Gastrocnemius medialis (tissue), 4 donors: ENCODE results near the gene MED26. TPM values are rescaled to one million over a fixed set of nuclear protein-coding genes. Genes with fewer than 3 reads are reported as not detected.

Experiments used
- ATAC-seq, 2 donors: fragments of 150-250 bp; one replicate each; pipeline ENCODE4 v1.9.1; 2016
- DNase-seq, 2 donors: peaks; one replicate each; pipeline ENCODE4 v3.0.0-alpha.2; 2019
- H3K27ac ChIP-seq, 4 donors: fragments of 200-600 bp; sonication (generic); 1 replicate in 1 of 4; 2 replicates in 3 of 4; pipeline ENCODE4 v1.5.1; 2016 to 2018; ENCODE audit warnings: mild to moderate bottlenecking in 2 of 4, moderate library complexity in 1 of 4
- H3K27me3 ChIP-seq, 3 donors: fragments of 200-600 bp; sonication (generic) in 2 of 3; 1 replicate in 1 of 3; 2 replicates in 2 of 3; pipeline versions ENCODE4 v1.5.1 to v1.6.0; 2016 to 2019; ENCODE audit warnings: mild to moderate bottlenecking in 1 of 3, moderate library complexity in 1 of 3
- H3K36me3 ChIP-seq, 2 donors: fragments of 200-600 bp; sonication (generic) in 1 of 2; one replicate each; pipeline ENCODE4 v1.5.1; 2017 to 2018
- H3K4me1 ChIP-seq, 2 donors: fragments of 200-600 bp; sonication (generic) in 1 of 2; one replicate each; pipeline ENCODE4 v1.5.1; 2016 to 2017; ENCODE audit warnings: mild to moderate bottlenecking in 2 of 2
- H3K4me3 ChIP-seq, 4 donors: fragments of 200-600 bp; sonication (generic) in 3 of 4; 1 replicate in 1 of 4; 2 replicates in 3 of 4; pipeline ENCODE4 v1.5.1; 2016 to 2019; ENCODE audit warnings: mild to moderate bottlenecking in 2 of 4
- H3K9me3 ChIP-seq, 3 donors: fragments of 200-600 bp; sonication (generic) in 2 of 3; 1 replicate in 1 of 3; 2 replicates in 2 of 3; pipeline ENCODE4 v1.5.1; 2016 to 2019
- POLR2A ChIP-seq, 2 donors: fragments of 450-650 bp; IDR thresholded peaks; one replicate each; pipeline ENCODE4 v1.6.1; 2017; ENCODE audit warnings: antibody characterized with exemption in 2 of 2, mild to moderate bottlenecking in 2 of 2, moderate library complexity in 2 of 2
- in situ Hi-C, 4 donors: fragments of 200-750 bp; cut with MboI; loops; one replicate each; pipeline versions ENCODE4 v1.15.0 to v1.8.0; 2017; ENCODE audit warnings: low sequenced_read_pairs in 4 of 4
- intact Hi-C: fragments of 100-400 bp; cut with DNase I; formaldehyde crosslinking; loops from one replicate; pipeline ENCODE4 v1.15.1; 2023; ENCODE audit warnings: low total_unique reads
- total RNA-seq, 4 donors: library from RNA; depleted of rRNA; stranded (reverse); fragments of >200 nt; gene quantifications; one replicate each; pipeline versions ENCODE4 v1.1.0 to v1.2.3, GENCODE V29; 2016
- TF ChIP-seq, protein P1 (sequence below), 5 experiments: fragments of 450-650 bp in 3 of 5; fragments of 200-600 bp in 2 of 5; sonication (generic) in 2 of 5; IDR thresholded peaks in 4 of 5; conservative IDR thresholded peaks in 1 of 5; 1 replicate in 4 of 5; 2 replicates in 1 of 5; pipeline ENCODE4 v1.5.1; 2016 to 2019; ENCODE audit warnings: antibody characterized with exemption in 5 of 5, mild to moderate bottlenecking in 3 of 5, moderate library complexity in 3 of 5

MED26 gene
- total RNA-seq, 4 donors from 2014 or later = 5.7 to 15.7 (median 9.4) TPM

DNA sequence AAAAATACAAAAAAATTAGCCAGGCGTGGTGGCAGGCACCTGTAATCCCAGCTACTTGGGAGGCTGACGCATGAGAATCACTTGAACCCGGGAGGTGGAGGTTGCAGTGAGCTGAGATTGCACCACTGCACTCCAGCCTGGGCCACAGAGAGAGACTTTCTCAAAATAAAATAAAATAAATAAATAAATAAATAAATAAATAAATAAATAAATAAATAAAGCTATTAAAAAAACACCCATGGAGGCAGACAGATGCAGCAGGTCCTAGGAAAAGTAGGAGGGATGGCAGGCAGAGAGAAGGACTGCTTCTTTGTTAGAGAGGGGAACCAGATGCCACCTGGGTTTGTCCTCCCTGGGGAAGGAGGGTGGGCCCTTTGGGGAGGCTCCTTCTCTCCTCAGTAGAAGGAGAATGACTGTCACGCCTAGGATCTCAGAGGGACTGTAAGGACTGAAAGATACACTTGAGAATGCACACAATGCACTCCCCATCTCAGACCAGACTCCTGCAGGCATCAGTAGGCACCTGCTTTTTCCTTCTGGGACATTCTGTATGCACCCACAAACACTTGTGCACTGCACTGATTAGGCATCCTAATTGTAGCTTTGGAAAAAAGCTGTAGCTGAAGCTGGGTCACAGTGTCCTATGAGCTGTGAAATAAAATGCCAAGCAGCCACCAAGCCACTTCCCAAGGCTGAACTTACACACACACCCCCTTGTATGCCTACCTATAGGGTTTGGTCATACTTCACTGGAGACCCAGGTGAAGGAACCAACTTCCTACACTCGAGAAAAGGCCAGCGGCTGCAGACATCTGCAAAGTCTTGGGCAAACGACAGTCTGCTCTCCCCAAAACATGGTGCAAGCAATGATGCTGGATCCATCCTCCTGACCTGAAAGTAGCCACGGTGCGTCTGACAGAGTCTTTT, 36.9 kb downstream of the MED26 start:
- in situ Hi-C loops = no loop called here
- intact Hi-C loops = no loop called here
- Histone ChIP-seq H3K27me3 (no peaks in the 10 kb centered on the region), H3K4me1 (peaks cover 67 to 78% of the 10 kb centered on the region in 2 donors), H3K4me3 (no peak overlapping the region), H3K9me3 (no peaks in the 10 kb centered on the region), H3K36me3 (no peaks in the 10 kb centered on the region), H3K27ac (no peak overlapping the region)
- DNase-seq (no peak), ATAC-seq (no peak)
- TF ChIP-seq POLR2A (IDR thresholded peaks at IDR 0.05) = no peak
- TF ChIP-seq, protein P1, sequence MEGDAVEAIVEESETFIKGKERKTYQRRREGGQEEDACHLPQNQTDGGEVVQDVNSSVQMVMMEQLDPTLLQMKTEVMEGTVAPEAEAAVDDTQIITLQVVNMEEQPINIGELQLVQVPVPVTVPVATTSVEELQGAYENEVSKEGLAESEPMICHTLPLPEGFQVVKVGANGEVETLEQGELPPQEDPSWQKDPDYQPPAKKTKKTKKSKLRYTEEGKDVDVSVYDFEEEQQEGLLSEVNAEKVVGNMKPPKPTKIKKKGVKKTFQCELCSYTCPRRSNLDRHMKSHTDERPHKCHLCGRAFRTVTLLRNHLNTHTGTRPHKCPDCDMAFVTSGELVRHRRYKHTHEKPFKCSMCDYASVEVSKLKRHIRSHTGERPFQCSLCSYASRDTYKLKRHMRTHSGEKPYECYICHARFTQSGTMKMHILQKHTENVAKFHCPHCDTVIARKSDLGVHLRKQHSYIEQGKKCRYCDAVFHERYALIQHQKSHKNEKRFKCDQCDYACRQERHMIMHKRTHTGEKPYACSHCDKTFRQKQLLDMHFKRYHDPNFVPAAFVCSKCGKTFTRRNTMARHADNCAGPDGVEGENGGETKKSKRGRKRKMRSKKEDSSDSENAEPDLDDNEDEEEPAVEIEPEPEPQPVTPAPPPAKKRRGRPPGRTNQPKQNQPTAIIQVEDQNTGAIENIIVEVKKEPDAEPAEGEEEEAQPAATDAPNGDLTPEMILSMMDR (IDR thresholded peaks at IDR 0.05 in 4 of 5, conservative IDR thresholded peaks at IDR 0.05 in 1 of 5) = no peak

DNA sequence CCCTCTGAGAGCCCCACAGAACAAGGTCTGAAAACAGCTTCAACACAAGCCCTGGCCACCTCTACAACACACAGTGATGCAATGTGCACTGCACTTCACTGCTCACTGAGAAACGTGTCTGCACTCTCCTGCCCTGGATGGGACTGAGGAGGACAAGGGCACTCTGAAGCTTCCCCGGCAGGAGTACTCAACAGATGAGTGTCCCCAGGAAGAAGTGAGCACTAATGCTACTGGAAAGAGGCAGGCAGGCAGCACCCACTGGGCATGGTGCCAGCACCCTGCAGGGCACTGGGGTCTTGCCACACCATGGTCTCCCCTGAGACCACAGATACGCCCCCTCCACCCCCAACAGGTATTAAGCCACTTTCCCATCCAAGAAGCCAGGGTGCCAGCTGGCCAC, 38.1 kb downstream of the MED26 start:
- H3K36me3 ChIP-seq = no peaks in the 10 kb centered on the region
- intact Hi-C loops (loop anchor here (2.0 kb wide), 1 partner anchor 15 kb away; no protein-coding TSS in a partner anchor), in situ Hi-C loops (no loop called here)
- H3K4me3 ChIP-seq = no peak overlapping the region
- ATAC-seq (no peak), DNase-seq (no peak)
- H3K9me3 ChIP-seq = no peaks in the 10 kb centered on the region
- no peak for TF ChIP-seq POLR2A (IDR thresholded peaks at IDR 0.05)
- TF ChIP-seq, protein P1 (IDR thresholded peaks at IDR 0.05 in 4 of 5, conservative IDR thresholded peaks at IDR 0.05 in 1 of 5) = no peak
- H3K4me1 ChIP-seq = peaks cover 67 to 85% of the 10 kb centered on the region in 2 donors
- H3K27me3 ChIP-seq = no peaks in the 10 kb centered on the region
- H3K27ac ChIP-seq = no peak overlapping the region

DNA sequence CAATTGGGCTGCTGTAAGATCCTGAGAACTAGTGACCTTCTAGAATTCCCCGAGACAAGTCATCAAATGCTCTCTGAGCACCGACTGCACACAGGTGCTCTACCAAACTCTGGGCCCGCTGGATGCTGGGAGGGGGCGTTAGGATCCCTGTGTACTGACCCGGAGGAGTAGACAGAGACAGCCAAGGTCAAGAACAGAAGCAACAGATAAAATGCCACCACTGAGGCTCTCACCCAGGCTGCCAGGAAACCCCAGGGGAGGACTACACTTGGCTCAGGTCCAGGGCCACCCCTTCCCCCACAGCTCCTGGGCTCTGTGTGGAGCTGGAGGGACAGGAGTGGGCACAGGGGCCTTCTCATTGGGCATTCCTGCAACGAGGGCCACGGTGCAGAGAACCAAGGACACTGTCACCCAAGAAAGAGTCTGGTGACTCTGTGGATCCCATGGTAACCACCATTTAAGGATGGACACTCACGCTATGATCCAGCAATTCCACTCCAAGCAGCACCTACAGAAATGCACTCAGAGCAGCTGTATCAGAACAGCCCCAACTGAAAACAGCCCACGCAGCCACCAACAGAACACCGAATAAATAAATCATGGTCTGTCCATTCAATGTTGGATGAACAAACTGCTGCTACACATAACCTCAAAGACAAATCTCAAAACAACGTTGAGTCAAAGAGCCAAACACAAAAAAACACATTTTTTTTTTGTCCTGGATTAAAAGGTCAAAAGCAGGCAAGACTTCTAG, 39.0 kb downstream of the MED26 start:
- Histone ChIP-seq H3K4me3 (peak overlapping the region in 1 of 4 donors; percentile 41), H3K4me1 (peaks cover 71 to 93% of the 10 kb centered on the region in 2 donors), H3K36me3 (no peaks in the 10 kb centered on the region), H3K27me3 (no peaks in the 10 kb centered on the region), H3K9me3 (no peaks in the 10 kb centered on the region), H3K27ac (peak overlapping the region; percentile 47 to 80 (median 64))
- no peak for DNase-seq
- TF ChIP-seq POLR2A (IDR thresholded peaks at IDR 0.05) = no peak
- TF ChIP-seq, protein P1 (IDR thresholded peaks at IDR 0.05 in 4 of 5, conservative IDR thresholded peaks at IDR 0.05 in 1 of 5) = no peak
- intact Hi-C loops = loop anchor here (2.0 kb wide), 1 partner anchor 16 kb away; no protein-coding TSS in a partner anchor
- no peak for ATAC-seq
- in situ Hi-C loops = no loop called here

GRCh38 chr19:16587833-16588823, 39.9 kb downstream of the MED26 start:
- intact Hi-C loops = loop anchor here (2.0 kb wide), 1 partner anchor 17 kb away; no protein-coding TSS in a partner anchor
- DNase-seq (peak; percentile 43 to 47), ATAC-seq (peak; percentile 25 to 69)
- Histone ChIP-seq H3K9me3 (no peaks in the 10 kb centered on the region), H3K27ac (peak overlapping the region; percentile 47 to 80 (median 64)), H3K4me3 (peak overlapping the region in 3 of 4 donors; percentile 24 to 41 (median 26)), H3K4me1 (peaks cover 76 to 97% of the 10 kb centered on the region in 2 donors), H3K36me3 (no peaks in the 10 kb centered on the region), H3K27me3 (no peaks in the 10 kb centered on the region)
- TF ChIP-seq, protein P1 (IDR thresholded peaks at IDR 0.05 in 4 of 5, conservative IDR thresholded peaks at IDR 0.05 in 1 of 5) = no peak
- TF ChIP-seq POLR2A (IDR thresholded peaks at IDR 0.05) = no peak
- in situ Hi-C loops = no loop called here
